ENCODE data around the gene KDM5C. TPM values are rescaled to one million over a fixed set of nuclear protein-coding genes. Genes with fewer than 3 reads are reported as not detected.

Gene KDM5C
- total RNA-seq, 1 experiment from 2014 or later: 98.7 TPM

GRCh38 chrX:53262918-53263394 lies 37.9 kb upstream of the KDM5C start:
- no peak overlapping the region for H2BK20ac ChIP-seq (ENCODE audit: low read depth, low read length, poor library complexity, severe bottlenecking)
- no peaks in the 10 kb centered on the region for H4K20me1 ChIP-seq (ENCODE audit: control insufficient read depth, insufficient read depth, insufficient read length)
- no peak for DNase-seq
- no peak overlapping the region for H3K9ac ChIP-seq (ENCODE audit: extremely low read depth, insufficient read length, low read length)
- no peak for TF ChIP-seq CTCF (conservative IDR thresholded peaks at IDR 0.05)
- no peaks in the 10 kb centered on the region; the same call in 1 of the 2 replicates for H3K27me3 Mint-ChIP-seq (ENCODE audit: low read depth)
- H3K27ac Mint-ChIP-seq: no peak overlapping the region
- H3K56ac ChIP-seq (ENCODE audit: insufficient read length, low read depth, low read length): no peak overlapping the region
- H3K4ac ChIP-seq (ENCODE audit: low read depth, low read length): no peak overlapping the region
- no peak overlapping the region; the same call in 1 of the 2 replicates for H3K14ac ChIP-seq (ENCODE audit: insufficient read depth, low read length)
- H3K4me1 ChIP-seq (ENCODE audit: insufficient read depth, low read length): no peaks in the 10 kb centered on the region
- H2AK5ac ChIP-seq (ENCODE audit: insufficient read length, low read length): no peak overlapping the region
- no peak overlapping the region for H2BK120ac ChIP-seq (ENCODE audit: low read depth, low read length, poor library complexity, severe bottlenecking)
- WGBS (ENCODE audit: extremely low coverage, insufficient read length, low lambda C conversion rate): no CpG with 5 or more reads among the region's 8 CpGs
- H3K23ac ChIP-seq (ENCODE audit: insufficient read length, low read depth, low read length): no peak overlapping the region
- H4K5ac ChIP-seq (ENCODE audit: insufficient read length, low read depth, low read length): no peak overlapping the region
- H3K79me2 ChIP-seq (ENCODE audit: insufficient read depth, low read length): no peaks in the 10 kb centered on the region
- peaks cover 10 to 17% (median 14%) of the 10 kb centered on the region in 3 experiments; a peak in 6 of 7 replicates for H3K36me3 Mint-ChIP-seq (ENCODE audit: insufficient read depth in 1 of 3, low read depth in 3 of 3)
- H2BK15ac ChIP-seq (ENCODE audit: low read depth, low read length): no peak overlapping the region
- H2AFZ ChIP-seq (ENCODE audit: low read length): no peak overlapping the region
- no peak overlapping the region for H3K18ac ChIP-seq (ENCODE audit: insufficient read length, low read depth, low read length)
- H3K4me3 Mint-ChIP-seq: no peak overlapping the region
- H3K9me3 ChIP-seq (ENCODE audit: control insufficient read depth, low read depth, low read length): peaks cover 23% of the 10 kb centered on the region
- peaks cover 2 to 4% of the 10 kb centered on the region in 2 experiments; a peak in 2 of 4 replicates for H3K4me1 Mint-ChIP-seq
- H2BK5ac ChIP-seq (ENCODE audit: insufficient read length, low read length): no peak overlapping the region
- no peak overlapping the region for H2BK12ac ChIP-seq (ENCODE audit: insufficient read length, low read depth, low read length)
- H3K4me2 ChIP-seq (ENCODE audit: insufficient read depth, insufficient read length, low read length): no peak overlapping the region
- no peaks in the 10 kb centered on the region for H3K79me1 ChIP-seq (ENCODE audit: insufficient read depth, low read depth, low read length, poor library complexity, severe bottlenecking)
- no peak overlapping the region for H3K27ac ChIP-seq (ENCODE audit: insufficient read length, low read depth, low read length)
- H4K8ac ChIP-seq (replicated peaks; ENCODE audit: insufficient read length, low read depth, low read length): no peak overlapping the region
- H3K23me2 ChIP-seq (ENCODE audit: insufficient read length, low read depth, low read length, poor library complexity, severe bottlenecking): no peaks in the 10 kb centered on the region
- H3K27me3 ChIP-seq (ENCODE audit: insufficient read depth, low read length): no peaks in the 10 kb centered on the region
- H3T11ph ChIP-seq (ENCODE audit: low read length): no peak overlapping the region
- peaks cover 69 to 75% of the 10 kb centered on the region in 2 experiments for H3K9me3 Mint-ChIP-seq
- H4K91ac ChIP-seq (ENCODE audit: insufficient read length, low read depth, low read length): no peak overlapping the region
